ENCODE measurements around the gene SYNE2.

SYNE2 gene

DNA sequence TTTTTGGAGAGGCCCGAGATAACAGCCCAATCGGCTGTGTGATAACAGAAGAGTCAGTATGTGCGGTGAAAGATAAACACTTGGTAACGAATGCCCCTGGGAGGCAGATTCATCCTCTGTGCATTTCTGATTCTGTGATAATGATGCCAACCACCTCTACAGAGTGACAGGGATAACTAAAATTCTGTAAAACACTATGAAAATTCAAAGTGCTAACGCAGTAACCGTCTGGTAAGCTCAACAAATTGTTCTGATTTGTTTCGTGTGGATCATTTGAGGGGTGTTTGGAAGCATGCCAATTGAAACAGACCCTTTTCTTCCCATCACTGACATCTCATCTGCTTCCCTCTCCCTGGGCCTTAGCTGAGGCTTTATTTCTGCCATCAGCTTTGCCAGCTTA lies 365.0 kb downstream of the SYNE2 start:
- no peak for DNase-seq
- H3K4me1 Mint-ChIP-seq (ENCODE audit: low read depth) = peaks cover 2% of the 10 kb centered on the region
- no peaks in the 10 kb centered on the region for H3K27me3 Mint-ChIP-seq
- no peak overlapping the region for H3K4me3 Mint-ChIP-seq
- no peak overlapping the region for H3K27ac Mint-ChIP-seq
- H3K9me3 Mint-ChIP-seq = no peaks in the 10 kb centered on the region
- H3K36me3 Mint-ChIP-seq (ENCODE audit: low read depth) = peaks cover 92% of the 10 kb centered on the region

- Mint-ChIP-seq H3K4me1 (ENCODE audit: low read depth) (peaks cover 2% of the 10 kb centered on the region), H3K9me3 (no peaks in the 10 kb centered on the region), H3K36me3 (ENCODE audit: low read depth) (peaks cover 92% of the 10 kb centered on the region), H3K4me3 (no peak overlapping the region), H3K27me3 (no peaks in the 10 kb centered on the region), H3K27ac (no peak overlapping the region)
- DNase-seq = no peak
These were observed 365.8 kb downstream of the SYNE2 start for GRCh38 chr14:64218344-64219240.

GRCh38 chr14:64220056-64220455 lies 367.3 kb downstream of the SYNE2 start:
- H3K27ac Mint-ChIP-seq = no peak overlapping the region
- peaks cover 91% of the 10 kb centered on the region for H3K36me3 Mint-ChIP-seq (ENCODE audit: low read depth)

DNA sequence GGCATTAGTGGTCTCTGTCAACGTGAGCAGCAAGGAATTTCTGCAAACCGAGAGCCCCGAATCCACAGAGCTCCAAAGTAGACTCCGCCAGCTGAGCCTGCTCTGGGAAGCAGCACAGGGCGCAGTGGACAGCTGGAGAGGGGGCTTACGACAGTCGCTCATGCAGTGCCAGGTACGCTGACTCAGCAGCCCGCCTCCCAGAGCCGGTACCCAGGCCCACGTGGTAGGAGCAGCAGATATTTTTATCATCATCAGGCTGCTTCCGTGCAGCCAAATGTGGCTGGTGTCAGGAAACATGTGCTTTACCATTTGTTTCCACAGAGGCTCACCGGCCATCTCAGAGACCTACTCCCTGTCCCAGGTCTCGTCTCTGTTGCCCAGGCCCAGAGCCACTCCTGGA lies 367.7 kb downstream of the SYNE2 start:
- DNase-seq = no peak
- Mint-ChIP-seq H3K27me3 (no peaks in the 10 kb centered on the region), H3K4me1 (ENCODE audit: low read depth) (peaks cover 2% of the 10 kb centered on the region), H3K9me3 (no peaks in the 10 kb centered on the region), H3K36me3 (ENCODE audit: low read depth) (peaks cover 91% of the 10 kb centered on the region), H3K4me3 (no peak overlapping the region), H3K27ac (no peak overlapping the region)

More at GRCh38 chr14:64220056-64220455, 367.3 kb downstream of the SYNE2 start:
- H3K4me3 Mint-ChIP-seq = no peak overlapping the region
- no peak for DNase-seq
- H3K9me3 Mint-ChIP-seq = no peaks in the 10 kb centered on the region
- no peaks in the 10 kb centered on the region for H3K27me3 Mint-ChIP-seq
- peaks cover 2% of the 10 kb centered on the region for H3K4me1 Mint-ChIP-seq (ENCODE audit: low read depth)

- Mint-ChIP-seq H3K4me1 (ENCODE audit: low read depth) (peaks cover 2% of the 10 kb centered on the region), H3K27ac (no peak overlapping the region), H3K9me3 (no peaks in the 10 kb centered on the region), H3K27me3 (no peaks in the 10 kb centered on the region), H3K36me3 (ENCODE audit: low read depth) (peaks cover 86% of the 10 kb centered on the region), H3K4me3 (no peak overlapping the region)
- no peak for DNase-seq
These were observed 368.7 kb downstream of the SYNE2 start for GRCh38 chr14:64221391-64222003.

GRCh38 chr14:64225151-64225757 lies 372.4 kb downstream of the SYNE2 start:
- Mint-ChIP-seq H3K27me3 (no peaks in the 10 kb centered on the region), H3K9me3 (no peaks in the 10 kb centered on the region), H3K4me3 (no peak overlapping the region), H3K27ac (no peak overlapping the region), H3K36me3 (ENCODE audit: low read depth) (peaks cover 76% of the 10 kb centered on the region), H3K4me1 (ENCODE audit: low read depth) (no peaks in the 10 kb centered on the region)
- no peak for DNase-seq

DNA sequence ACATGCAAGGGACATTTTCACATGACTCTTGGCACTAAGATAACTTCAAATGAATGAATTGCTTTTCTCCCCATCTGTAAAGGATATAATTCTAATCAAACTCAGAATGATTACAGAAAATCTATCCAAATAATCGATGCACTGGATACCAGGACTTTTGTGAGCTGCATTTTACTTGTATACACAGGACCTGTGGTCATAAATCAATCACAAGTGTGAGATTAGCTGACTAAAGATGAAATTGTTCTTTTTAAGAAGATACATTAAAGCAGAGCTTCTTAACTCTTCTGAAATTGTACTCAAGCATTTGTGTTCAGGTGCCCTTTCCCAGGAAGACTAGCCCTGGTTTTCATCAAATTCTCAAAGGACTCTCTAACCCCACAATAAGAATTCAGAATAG lies 375.1 kb downstream of the SYNE2 start:
- Mint-ChIP-seq H3K9me3 (no peaks in the 10 kb centered on the region), H3K27me3 (no peaks in the 10 kb centered on the region), H3K27ac (no peak overlapping the region), H3K36me3 (ENCODE audit: low read depth) (peaks cover 67% of the 10 kb centered on the region), H3K4me1 (ENCODE audit: low read depth) (peaks cover 12% of the 10 kb centered on the region), H3K4me3 (no peak overlapping the region)
- DNase-seq = no peak

DNA sequence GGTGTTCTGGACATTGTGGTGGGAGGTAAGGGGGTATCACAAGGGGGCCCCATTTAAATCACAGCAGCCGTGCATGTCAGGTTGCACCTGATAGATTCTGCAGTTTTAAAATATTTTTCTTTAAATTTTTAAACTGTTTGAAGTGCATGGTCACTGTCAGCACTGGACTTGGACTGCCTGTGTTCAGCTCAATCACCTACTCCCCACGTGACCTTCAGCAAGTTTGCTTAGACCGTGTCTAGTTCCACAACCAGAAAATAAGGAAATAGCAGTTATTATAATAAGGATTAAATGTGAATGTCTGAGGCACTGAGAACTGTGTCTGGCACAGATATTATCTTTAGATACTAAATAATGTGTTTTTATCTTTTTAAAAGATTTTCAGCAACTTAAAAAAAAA lies 376.7 kb downstream of the SYNE2 start:
- no peak for DNase-seq
- Mint-ChIP-seq H3K4me1 (ENCODE audit: low read depth) (peaks cover 21% of the 10 kb centered on the region), H3K9me3 (no peaks in the 10 kb centered on the region), H3K4me3 (no peak overlapping the region), H3K27me3 (no peaks in the 10 kb centered on the region), H3K36me3 (ENCODE audit: low read depth) (peaks cover 50% of the 10 kb centered on the region), H3K27ac (no peak overlapping the region)

DNA sequence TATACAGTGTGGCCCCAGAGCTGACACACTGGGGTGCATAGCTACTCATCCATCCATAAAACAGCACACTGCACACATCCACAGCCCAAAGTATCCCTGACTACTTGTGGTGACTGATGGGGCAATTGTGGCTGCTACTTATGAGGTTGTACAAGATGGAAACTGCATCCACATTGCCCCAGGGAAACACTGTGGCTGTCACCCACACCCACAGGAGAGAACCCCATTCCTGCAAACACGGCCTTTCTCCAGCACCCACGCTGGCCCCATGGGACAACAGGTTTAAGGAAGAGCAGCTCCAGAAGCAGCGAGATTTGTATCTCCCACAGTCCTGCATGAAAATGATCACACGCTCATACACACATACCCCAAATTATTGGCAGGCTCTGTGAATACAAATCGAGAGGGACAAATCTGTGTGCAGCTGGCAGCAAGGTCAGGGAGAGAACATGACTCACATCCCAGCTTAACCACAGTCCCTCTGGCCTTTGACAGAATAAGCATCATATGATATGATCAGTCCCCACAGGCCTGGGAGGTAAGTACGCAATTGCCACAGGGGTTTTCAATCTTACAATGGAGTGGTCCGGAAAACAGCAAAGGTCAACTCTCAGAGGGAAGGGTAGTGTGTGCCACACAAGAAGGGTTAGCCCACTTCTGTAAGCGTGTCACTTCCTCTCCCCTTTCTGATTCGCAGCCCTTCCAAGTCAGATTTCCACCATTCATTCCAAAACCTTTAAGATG lies 379.5 kb downstream of the SYNE2 start:
- Mint-ChIP-seq H3K36me3 (ENCODE audit: low read depth) (peaks cover 31% of the 10 kb centered on the region), H3K4me3 (no peak overlapping the region)

DNA sequence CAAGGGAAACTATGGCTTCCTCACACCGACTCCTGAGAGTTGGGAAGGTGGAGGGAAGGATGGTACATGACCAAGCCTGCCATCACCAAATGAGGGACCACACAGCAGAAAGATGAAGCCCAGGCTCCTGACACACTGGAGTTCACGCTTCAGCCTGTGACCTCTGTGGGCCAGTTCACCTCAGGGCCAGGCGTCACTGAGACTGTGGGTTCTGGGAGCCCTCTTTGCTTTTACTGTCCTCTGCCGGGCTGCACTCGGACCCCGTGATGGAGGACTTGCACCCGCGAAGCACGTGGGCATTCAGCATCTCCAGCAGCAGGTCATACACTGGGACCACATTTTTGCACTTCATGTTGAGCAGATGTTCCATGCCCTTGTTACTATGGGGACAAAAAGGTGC lies 380.1 kb downstream of the SYNE2 start:
- Mint-ChIP-seq H3K27me3 (no peaks in the 10 kb centered on the region), H3K4me3 (no peak overlapping the region), H3K36me3 (ENCODE audit: low read depth) (peaks cover 25% of the 10 kb centered on the region), H3K9me3 (no peaks in the 10 kb centered on the region), H3K4me1 (ENCODE audit: low read depth) (peaks cover 21% of the 10 kb centered on the region), H3K27ac (peak overlapping the region; percentile 81)
- DNase-seq = no peak

More for the DNA sequence above, 379.5 kb downstream of the SYNE2 start:
- no peak for DNase-seq
- Mint-ChIP-seq H3K27ac (peak overlapping the region; percentile 81), H3K9me3 (no peaks in the 10 kb centered on the region), H3K4me1 (ENCODE audit: low read depth) (peaks cover 21% of the 10 kb centered on the region), H3K27me3 (no peaks in the 10 kb centered on the region)

DNA sequence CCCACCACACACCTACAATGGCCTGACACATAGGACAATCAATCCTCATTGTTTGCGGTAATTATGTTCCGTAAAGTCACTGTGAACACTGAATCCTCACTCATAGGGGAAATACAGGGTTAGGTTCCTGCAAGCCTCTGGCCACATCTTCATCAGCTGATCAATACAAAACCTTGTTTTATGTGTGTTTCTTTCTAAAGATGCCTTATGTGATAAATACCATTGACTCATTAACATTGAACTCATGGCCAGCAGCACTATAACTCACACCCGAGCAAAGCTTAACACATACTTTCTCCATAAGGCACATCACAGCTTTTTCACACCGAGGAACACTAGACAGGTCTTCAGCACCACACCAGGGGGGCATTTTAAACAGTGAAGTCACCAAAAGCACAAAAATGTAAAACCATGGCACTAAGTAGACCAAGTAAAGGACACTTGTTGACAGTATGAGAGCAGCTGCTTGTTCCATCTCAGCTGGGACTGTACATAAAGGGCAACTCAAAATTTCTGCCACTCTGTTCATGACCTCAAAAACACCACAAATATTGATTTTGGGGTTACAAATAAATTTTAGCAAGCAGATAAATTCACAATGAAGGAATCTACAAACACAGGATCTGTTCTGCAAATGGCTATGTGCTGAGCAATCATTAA lies 380.9 kb downstream of the SYNE2 start:
- Mint-ChIP-seq H3K4me3 (no peak overlapping the region), H3K36me3 (ENCODE audit: low read depth) (peaks cover 17% of the 10 kb centered on the region), H3K27me3 (no peaks in the 10 kb centered on the region), H3K27ac (peak overlapping the region; percentile 48), H3K9me3 (no peaks in the 10 kb centered on the region), H3K4me1 (ENCODE audit: low read depth) (peaks cover 21% of the 10 kb centered on the region)
- no peak for DNase-seq

- Mint-ChIP-seq H3K27me3 (no peaks in the 10 kb centered on the region), H3K4me1 (ENCODE audit: low read depth) (peaks cover 21% of the 10 kb centered on the region), H3K4me3 (no peak overlapping the region), H3K27ac (no peak overlapping the region), H3K9me3 (no peaks in the 10 kb centered on the region), H3K36me3 (ENCODE audit: low read depth) (peaks cover 11% of the 10 kb centered on the region)
- no peak for DNase-seq
These were observed 382.3 kb downstream of the SYNE2 start for GRCh38 chr14:64234877-64235651.

Measured in activated T-cell treated with anti-CD3 and anti-CD28 coated beads, Interleukin-2, amount 50 U/mL, for 24 hours (primary cell).